K562 (cell line): ENCODE measurements around the gene PRRT2. TPM values are rescaled to one million over a fixed set of nuclear protein-coding genes. Genes with fewer than 3 reads are reported as not detected.
A peak's percentile ranks its signal among the peaks of the same experiment; 100 is the strongest.

Source experiments
- ARID1B ChIP-seq: fragments of 450-650 bp; IDR thresholded peaks from 2 replicates; pipeline ENCODE4 v1.6.1; 2016; ENCODE audit warnings: antibody characterized with exemption, mild to moderate bottlenecking, inconsistent platforms
- CBX5 ChIP-seq: IDR thresholded peaks from 2 replicates; pipeline ENCODE4 v1.6.1; 2014; ENCODE audit warnings: low read depth, borderline replicate concordance
- KAT8 ChIP-seq: fragments of 450-650 bp; IDR thresholded peaks from 2 replicates; pipeline ENCODE4 v1.6.1; 2016; ENCODE audit warnings: low read depth, mild to moderate bottlenecking
- L3MBTL2 ChIP-seq: fragments of 450-650 bp; IDR thresholded peaks from 2 replicates; pipeline ENCODE4 v1.6.1; 2016; ENCODE audit warnings: mild to moderate bottlenecking, moderate library complexity
- NR2C1 ChIP-seq, 2 experiments: fragments of 450-650 bp; IDR thresholded peaks; 2 replicates each; pipeline ENCODE4 v1.6.1; 2017; ENCODE audit warnings: mild to moderate bottlenecking in 2 of 2, antibody characterized with exemption in 1 of 2, inconsistent platforms in 1 of 2, missing compliant biosample characterization in 1 of 2, missing genetic modification characterization in 1 of 2
- SIX5 ChIP-seq, 2 experiments: IDR thresholded peaks; 2 replicates each; pipeline ENCODE4 v1.6.1; 2011; ENCODE audit warnings: low read length in 2 of 2, borderline replicate concordance in 1 of 2, low read depth in 1 of 2, mild to moderate bottlenecking in 1 of 2, moderate library complexity in 1 of 2; ENCODE audit not compliant: insufficient read depth in 1 of 2
- SMAD2 ChIP-seq: fragments of 150-350 bp; IDR thresholded peaks from 2 replicates; pipeline ENCODE4 v1.6.1; 2014; ENCODE audit warnings: low read depth, mild to moderate bottlenecking, low read length
- TARDBP ChIP-seq: fragments of 450-650 bp; IDR thresholded peaks from 2 replicates; pipeline ENCODE4 v1.6.1; 2016
- U2AF1 ChIP-seq: fragments of 200-400 bp; formaldehyde crosslinking; optimal IDR thresholded peaks from 2 replicates; pipeline ENCODE3; 2017; ENCODE audit warnings: mild to moderate bottlenecking, low read depth, low read length, moderate library complexity
- ZNF561 ChIP-seq: fragments of 450-650 bp; formaldehyde crosslinking; conservative IDR thresholded peaks from 2 replicates; pipeline ENCODE4 v1.4.0; 2020; ENCODE audit warnings: mild to moderate bottlenecking, moderate library complexity
- polyA plus RNA-seq, 8 experiments: library from polyadenylated mRNA; depleted of rRNA in 4 of 8; stranded (reverse) in 5 of 8; unstranded in 3 of 8; fragments of >200 nt; fragmentation: Nextera tagmentation in 2 of 8; fragmentation: Illumina TruSeq in 1 of 8; extraction: Ambion mirVana in 2 of 8; extraction: Trizol in 1 of 8; gene quantifications; 2 replicates each; pipeline versions ENCODE4 v1.2.1 to v1.2.3, GENCODE V29; 2011 to 2014; ENCODE audit warnings: inconsistent platforms in 1 of 8, missing spikeins in 1 of 8
- total RNA-seq, 7 experiments: library from RNA; depleted of rRNA in 6 of 7; stranded (reverse); fragments of >200 nt in 6 of 7; fragmentation: Illumina TruSeq in 2 of 7; extraction: Trizol in 2 of 7; gene quantifications; 2 replicates each; pipeline versions ENCODE4 v1.2.1 to v1.2.3, GENCODE V29; 2011 to 2021; ENCODE audit warnings: low replicate concordance in 1 of 7
- TF ChIP-seq, protein P1 (sequence below): IDR thresholded peaks from 2 replicates; pipeline ENCODE4 v1.6.1; 2014; ENCODE audit warnings: antibody characterized with exemption
- TF ChIP-seq, protein P2 (sequence below): sonication (generic); IDR thresholded peaks from 2 replicates; pipeline ENCODE4 v1.6.1; 2016
- TF ChIP-seq, protein P3 (sequence below): fragments of 450-650 bp; IDR thresholded peaks from 2 replicates; pipeline ENCODE4 v1.7.1; 2018; ENCODE audit warnings: mild to moderate bottlenecking, low read depth; ENCODE audit not compliant: partially characterized antibody
- TF ChIP-seq, protein P4 (sequence below): fragments of 450-650 bp; IDR thresholded peaks from 2 replicates; pipeline ENCODE4 v1.7.0; 2016; ENCODE audit warnings: borderline replicate concordance
- TF ChIP-seq, protein P5 (sequence below), 3 experiments: fragments of 200-800 bp in 1 of 3; fragments of 250-450 bp in 1 of 3; fragments of 450-650 bp in 1 of 3; sonication (Bioruptor Pico) in 1 of 3; sonication (Bioruptor generic) in 1 of 3; formaldehyde crosslinking in 1 of 3; IDR thresholded peaks; 2 replicates each; pipeline versions ENCODE4 v1.6.1 to v1.8.0; 2016 to 2022; ENCODE audit warnings: mild to moderate bottlenecking in 2 of 3, missing genetic modification characterization in 2 of 3, missing compliant biosample characterization in 1 of 3, moderate library complexity in 1 of 3

The PRRT2 gene
- total and polyA plus RNA-seq, 9 of the 15 experiments (the other 6 are each of a cell fraction or from before 2014, with no cell fraction given): 0.11 to 1.0 (median 0.42) TPM; not detected in 2

DNA sequence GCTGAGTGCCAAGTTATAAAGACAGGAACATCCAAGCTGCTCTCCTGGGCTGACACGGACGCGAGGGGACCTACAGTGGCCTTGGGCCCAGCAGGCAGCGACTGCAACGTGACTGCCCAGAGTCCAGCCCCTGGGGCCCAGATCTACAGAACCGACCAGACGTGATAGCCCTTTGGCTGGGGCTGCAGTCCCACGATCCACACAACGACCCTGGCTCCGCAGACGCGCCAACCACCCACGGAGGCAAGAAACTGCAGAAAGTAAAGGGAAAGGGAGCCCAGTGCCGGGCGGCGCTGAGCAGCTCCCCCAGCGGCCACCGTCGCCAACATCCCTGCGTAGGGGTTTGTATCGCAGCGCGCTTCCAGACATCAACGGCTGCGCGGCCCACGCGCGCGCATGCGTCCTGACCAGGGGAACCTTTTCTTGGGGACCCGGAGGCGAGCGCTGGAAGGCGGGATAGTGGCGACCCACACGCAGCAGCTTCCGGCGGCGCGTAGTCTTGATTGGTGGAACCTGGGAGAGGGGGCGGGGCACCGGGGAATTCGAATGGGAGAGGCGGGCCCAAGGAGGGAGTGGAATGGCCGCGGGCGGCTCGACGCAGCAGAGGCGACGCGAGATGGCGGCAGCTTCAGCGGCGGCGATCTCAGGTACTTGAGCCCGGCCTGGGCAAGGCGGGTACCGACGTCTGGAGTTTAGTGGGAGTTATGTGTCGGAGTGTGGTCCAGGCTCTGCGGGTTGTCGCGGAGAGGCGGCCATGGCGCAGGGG lies 21.6 kb upstream of the PRRT2 start, which contains the start of gene KIF22 (continued):
- peak; percentile 76 for TF ChIP-seq TARDBP
- TF ChIP-seq ZNF561: 0 out of 2 replicates have a peak, but pooled peaks have one; percentile 27
- peak; percentile 76 for TF ChIP-seq L3MBTL2
- TF ChIP-seq, protein P1, sequence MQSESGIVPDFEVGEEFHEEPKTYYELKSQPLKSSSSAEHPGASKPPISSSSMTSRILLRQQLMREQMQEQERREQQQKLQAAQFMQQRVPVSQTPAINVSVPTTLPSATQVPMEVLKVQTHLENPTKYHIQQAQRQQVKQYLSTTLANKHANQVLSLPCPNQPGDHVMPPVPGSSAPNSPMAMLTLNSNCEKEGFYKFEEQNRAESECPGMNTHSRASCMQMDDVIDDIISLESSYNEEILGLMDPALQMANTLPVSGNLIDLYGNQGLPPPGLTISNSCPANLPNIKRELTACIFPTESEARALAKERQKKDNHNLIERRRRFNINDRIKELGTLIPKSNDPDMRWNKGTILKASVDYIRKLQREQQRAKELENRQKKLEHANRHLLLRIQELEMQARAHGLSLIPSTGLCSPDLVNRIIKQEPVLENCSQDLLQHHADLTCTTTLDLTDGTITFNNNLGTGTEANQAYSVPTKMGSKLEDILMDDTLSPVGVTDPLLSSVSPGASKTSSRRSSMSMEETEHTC: peak; percentile 40; the same call in 1 of the 2 replicates
- TF ChIP-seq ARID1B: no peak; the same call in 1 of the 2 replicates
- TF ChIP-seq U2AF1: no peak
- TF ChIP-seq, protein P2, sequence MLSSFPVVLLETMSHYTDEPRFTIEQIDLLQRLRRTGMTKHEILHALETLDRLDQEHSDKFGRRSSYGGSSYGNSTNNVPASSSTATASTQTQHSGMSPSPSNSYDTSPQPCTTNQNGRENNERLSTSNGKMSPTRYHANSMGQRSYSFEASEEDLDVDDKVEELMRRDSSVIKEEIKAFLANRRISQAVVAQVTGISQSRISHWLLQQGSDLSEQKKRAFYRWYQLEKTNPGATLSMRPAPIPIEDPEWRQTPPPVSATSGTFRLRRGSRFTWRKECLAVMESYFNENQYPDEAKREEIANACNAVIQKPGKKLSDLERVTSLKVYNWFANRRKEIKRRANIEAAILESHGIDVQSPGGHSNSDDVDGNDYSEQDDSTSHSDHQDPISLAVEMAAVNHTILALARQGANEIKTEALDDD: no peak
- TF ChIP-seq SMAD2: no peak
- TF ChIP-seq, protein P3, sequence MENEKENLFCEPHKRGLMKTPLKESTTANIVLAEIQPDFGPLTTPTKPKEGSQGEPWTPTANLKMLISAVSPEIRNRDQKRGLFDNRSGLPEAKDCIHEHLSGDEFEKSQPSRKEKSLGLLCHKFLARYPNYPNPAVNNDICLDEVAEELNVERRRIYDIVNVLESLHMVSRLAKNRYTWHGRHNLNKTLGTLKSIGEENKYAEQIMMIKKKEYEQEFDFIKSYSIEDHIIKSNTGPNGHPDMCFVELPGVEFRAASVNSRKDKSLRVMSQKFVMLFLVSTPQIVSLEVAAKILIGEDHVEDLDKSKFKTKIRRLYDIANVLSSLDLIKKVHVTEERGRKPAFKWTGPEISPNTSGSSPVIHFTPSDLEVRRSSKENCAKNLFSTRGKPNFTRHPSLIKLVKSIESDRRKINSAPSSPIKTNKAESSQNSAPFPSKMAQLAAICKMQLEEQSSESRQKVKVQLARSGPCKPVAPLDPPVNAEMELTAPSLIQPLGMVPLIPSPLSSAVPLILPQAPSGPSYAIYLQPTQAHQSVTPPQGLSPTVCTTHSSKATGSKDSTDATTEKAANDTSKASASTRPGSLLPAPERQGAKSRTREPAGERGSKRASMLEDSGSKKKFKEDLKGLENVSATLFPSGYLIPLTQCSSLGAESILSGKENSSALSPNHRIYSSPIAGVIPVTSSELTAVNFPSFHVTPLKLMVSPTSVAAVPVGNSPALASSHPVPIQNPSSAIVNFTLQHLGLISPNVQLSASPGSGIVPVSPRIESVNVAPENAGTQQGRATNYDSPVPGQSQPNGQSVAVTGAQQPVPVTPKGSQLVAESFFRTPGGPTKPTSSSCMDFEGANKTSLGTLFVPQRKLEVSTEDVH: peak; percentile 86
- TF ChIP-seq NR2C1 (IDR thresholded peaks at IDR 0.05): peak; percentile 56
- TF ChIP-seq NR2C1 (tag; IDR thresholded peaks at IDR 0.05): peak; percentile 49; the same call in 1 of the 2 replicates
- TF ChIP-seq CBX5: peak; percentile 32; the same call in 1 of the 2 replicates
- TF ChIP-seq, protein P4, sequence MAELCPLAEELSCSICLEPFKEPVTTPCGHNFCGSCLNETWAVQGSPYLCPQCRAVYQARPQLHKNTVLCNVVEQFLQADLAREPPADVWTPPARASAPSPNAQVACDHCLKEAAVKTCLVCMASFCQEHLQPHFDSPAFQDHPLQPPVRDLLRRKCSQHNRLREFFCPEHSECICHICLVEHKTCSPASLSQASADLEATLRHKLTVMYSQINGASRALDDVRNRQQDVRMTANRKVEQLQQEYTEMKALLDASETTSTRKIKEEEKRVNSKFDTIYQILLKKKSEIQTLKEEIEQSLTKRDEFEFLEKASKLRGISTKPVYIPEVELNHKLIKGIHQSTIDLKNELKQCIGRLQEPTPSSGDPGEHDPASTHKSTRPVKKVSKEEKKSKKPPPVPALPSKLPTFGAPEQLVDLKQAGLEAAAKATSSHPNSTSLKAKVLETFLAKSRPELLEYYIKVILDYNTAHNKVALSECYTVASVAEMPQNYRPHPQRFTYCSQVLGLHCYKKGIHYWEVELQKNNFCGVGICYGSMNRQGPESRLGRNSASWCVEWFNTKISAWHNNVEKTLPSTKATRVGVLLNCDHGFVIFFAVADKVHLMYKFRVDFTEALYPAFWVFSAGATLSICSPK: no peak
- TF ChIP-seq KAT8: peak; percentile 80; the same call in 1 of the 2 replicates
- TF ChIP-seq SIX5 (IDR thresholded peaks at IDR 0.05; ENCODE audit: borderline replicate concordance in 1 of 2, insufficient read depth in 1 of 2, low read depth in 1 of 2, low read length in 2 of 2): peak in 1 of 2 experiments; percentile 44; a peak in 1 of 4 replicates
- TF ChIP-seq, protein P5, sequence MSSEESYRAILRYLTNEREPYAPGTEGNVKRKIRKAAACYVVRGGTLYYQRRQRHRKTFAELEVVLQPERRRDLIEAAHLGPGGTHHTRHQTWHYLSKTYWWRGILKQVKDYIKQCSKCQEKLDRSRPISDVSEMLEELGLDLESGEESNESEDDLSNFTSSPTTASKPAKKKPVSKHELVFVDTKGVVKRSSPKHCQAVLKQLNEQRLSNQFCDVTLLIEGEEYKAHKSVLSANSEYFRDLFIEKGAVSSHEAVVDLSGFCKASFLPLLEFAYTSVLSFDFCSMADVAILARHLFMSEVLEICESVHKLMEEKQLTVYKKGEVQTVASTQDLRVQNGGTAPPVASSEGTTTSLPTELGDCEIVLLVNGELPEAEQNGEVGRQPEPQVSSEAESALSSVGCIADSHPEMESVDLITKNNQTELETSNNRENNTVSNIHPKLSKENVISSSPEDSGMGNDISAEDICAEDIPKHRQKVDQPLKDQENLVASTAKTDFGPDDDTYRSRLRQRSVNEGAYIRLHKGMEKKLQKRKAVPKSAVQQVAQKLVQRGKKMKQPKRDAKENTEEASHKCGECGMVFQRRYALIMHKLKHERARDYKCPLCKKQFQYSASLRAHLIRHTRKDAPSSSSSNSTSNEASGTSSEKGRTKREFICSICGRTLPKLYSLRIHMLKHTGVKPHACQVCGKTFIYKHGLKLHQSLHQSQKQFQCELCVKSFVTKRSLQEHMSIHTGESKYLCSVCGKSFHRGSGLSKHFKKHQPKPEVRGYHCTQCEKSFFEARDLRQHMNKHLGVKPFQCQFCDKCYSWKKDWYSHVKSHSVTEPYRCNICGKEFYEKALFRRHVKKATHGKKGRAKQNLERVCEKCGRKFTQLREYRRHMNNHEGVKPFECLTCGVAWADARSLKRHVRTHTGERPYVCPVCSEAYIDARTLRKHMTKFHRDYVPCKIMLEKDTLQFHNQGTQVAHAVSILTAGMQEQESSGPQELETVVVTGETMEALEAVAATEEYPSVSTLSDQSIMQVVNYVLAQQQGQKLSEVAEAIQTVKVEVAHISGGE (CRISPR knock-in tag; IDR thresholded peaks at IDR 0.05): peak; percentile 94 to 99 (median 98)
